ENCODE measurements around the gene DLGAP1.

DNA sequence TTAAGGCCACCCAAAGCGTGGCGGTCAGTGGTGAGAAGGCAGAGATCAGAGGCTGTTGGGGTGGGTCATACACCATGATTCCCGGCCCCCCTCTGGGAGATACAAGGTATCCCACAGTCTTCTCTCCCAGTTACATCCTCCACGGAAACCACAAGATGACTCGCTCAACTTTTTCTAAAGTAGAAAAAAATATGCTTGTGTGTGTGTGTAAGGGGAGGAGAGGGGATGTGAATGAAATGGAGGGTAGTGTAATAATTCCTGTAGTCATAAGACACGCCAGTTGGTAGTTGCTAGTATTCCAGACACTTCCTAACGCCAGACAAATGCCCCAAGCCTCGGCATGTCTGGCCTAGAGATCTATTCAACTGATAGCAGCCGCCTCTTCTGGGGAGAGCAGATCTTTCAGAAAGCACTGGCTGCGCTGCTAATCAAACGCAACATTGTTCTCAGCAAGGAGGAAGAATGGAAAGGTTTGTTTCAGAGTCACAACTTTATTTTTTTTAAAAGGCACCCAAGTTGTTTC, 861.7 kb downstream of the DLGAP1 start:
- no peak for TF ChIP-seq HDGF (IDR thresholded peaks at IDR 0.05)
- TF ChIP-seq, protein P1, sequence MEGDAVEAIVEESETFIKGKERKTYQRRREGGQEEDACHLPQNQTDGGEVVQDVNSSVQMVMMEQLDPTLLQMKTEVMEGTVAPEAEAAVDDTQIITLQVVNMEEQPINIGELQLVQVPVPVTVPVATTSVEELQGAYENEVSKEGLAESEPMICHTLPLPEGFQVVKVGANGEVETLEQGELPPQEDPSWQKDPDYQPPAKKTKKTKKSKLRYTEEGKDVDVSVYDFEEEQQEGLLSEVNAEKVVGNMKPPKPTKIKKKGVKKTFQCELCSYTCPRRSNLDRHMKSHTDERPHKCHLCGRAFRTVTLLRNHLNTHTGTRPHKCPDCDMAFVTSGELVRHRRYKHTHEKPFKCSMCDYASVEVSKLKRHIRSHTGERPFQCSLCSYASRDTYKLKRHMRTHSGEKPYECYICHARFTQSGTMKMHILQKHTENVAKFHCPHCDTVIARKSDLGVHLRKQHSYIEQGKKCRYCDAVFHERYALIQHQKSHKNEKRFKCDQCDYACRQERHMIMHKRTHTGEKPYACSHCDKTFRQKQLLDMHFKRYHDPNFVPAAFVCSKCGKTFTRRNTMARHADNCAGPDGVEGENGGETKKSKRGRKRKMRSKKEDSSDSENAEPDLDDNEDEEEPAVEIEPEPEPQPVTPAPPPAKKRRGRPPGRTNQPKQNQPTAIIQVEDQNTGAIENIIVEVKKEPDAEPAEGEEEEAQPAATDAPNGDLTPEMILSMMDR (IDR thresholded peaks at IDR 0.05 in 2 of 3, conservative IDR thresholded peaks at IDR 0.05 in 1 of 3; ENCODE audit: control insufficient read depth in 2 of 3, extremely low read depth in 1 of 3, insufficient read depth in 1 of 3, low read depth in 3 of 3, low read length in 3 of 3): no peak
- TF ChIP-seq POLR2AphosphoS5 (IDR thresholded peaks at IDR 0.05; ENCODE audit: low read length): no peak
- TF ChIP-seq ETV6 (conservative IDR thresholded peaks at IDR 0.05 in 1 of 2, IDR thresholded peaks at IDR 0.05 in 1 of 2; ENCODE audit: borderline replicate concordance in 1 of 2, low read depth in 1 of 2): no peak
- no peak for TF ChIP-seq EED (IDR thresholded peaks at IDR 0.05; ENCODE audit: low read depth)
- TF ChIP-seq JUNB (IDR thresholded peaks at IDR 0.05): no peak
- no peak for TF ChIP-seq CHD4 (IDR thresholded peaks at IDR 0.05)
- TF ChIP-seq POLR2A (IDR thresholded peaks at IDR 0.05; ENCODE audit: low read depth, low read length): no peak
- TF ChIP-seq, protein P2, sequence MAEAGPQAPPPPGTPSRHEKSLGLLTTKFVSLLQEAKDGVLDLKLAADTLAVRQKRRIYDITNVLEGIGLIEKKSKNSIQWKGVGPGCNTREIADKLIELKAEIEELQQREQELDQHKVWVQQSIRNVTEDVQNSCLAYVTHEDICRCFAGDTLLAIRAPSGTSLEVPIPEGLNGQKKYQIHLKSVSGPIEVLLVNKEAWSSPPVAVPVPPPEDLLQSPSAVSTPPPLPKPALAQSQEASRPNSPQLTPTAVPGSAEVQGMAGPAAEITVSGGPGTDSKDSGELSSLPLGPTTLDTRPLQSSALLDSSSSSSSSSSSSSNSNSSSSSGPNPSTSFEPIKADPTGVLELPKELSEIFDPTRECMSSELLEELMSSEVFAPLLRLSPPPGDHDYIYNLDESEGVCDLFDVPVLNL (IDR thresholded peaks at IDR 0.05; ENCODE audit: low read depth, low read length): no peak
- TF ChIP-seq CEBPB (IDR thresholded peaks at IDR 0.05; ENCODE audit: borderline replicate concordance in 1 of 2, low read depth in 2 of 2, low read length in 2 of 2): no peak
